Neural crest cell (in vitro differentiated cells): Measurements from ENCODE around the gene LUZP2. TPM values are rescaled to one million over a fixed set of nuclear protein-coding genes. Genes with fewer than 3 reads are reported as not detected.

Experiments used
- DNase-seq: peaks from one replicate; pipeline ENCODE4 v3.0.0; 2021; ENCODE audit warnings: low read depth, mixed read lengths, low spot score
- H3K27ac Mint-ChIP-seq: one replicate; pipeline ENCODE4 v1.8.0; 2021; ENCODE audit warnings: mild to moderate bottlenecking, mixed read lengths; ENCODE audit not compliant: unreplicated experiment
- H3K27me3 Mint-ChIP-seq: 2 replicates; pipeline ENCODE4 v1.8.0; 2021; ENCODE audit warnings: low read depth, mild to moderate bottlenecking, mixed read lengths
- H3K36me3 Mint-ChIP-seq: 2 replicates; pipeline ENCODE4 v1.8.0; 2021; ENCODE audit warnings: low read depth, mild to moderate bottlenecking, mixed read lengths
- H3K4me1 Mint-ChIP-seq: 2 replicates; pipeline ENCODE4 v1.8.0; 2021; ENCODE audit warnings: mixed read lengths
- H3K4me3 Mint-ChIP-seq: one replicate; pipeline ENCODE4 v1.8.0; 2021; ENCODE audit warnings: mild to moderate bottlenecking, mixed read lengths
- H3K9me3 Mint-ChIP-seq: 2 replicates; pipeline ENCODE4 v1.8.0; 2021; ENCODE audit warnings: mixed read lengths
- total RNA-seq: library from RNA; stranded (reverse); gene quantifications from 2 replicates; pipeline ENCODE4 v1.2.1, GENCODE V29; 2021
- TF ChIP-seq, protein P1 (sequence below): fragments of 200-600 bp; sonication (generic); conservative IDR thresholded peaks from 2 replicates; pipeline ENCODE4 v1.5.0; 2021; ENCODE audit warnings: antibody characterized with exemption, mild to moderate bottlenecking

Gene LUZP2
- total RNA-seq, 1 donor from 2014 or later, result 0.28 TPM

DNA sequence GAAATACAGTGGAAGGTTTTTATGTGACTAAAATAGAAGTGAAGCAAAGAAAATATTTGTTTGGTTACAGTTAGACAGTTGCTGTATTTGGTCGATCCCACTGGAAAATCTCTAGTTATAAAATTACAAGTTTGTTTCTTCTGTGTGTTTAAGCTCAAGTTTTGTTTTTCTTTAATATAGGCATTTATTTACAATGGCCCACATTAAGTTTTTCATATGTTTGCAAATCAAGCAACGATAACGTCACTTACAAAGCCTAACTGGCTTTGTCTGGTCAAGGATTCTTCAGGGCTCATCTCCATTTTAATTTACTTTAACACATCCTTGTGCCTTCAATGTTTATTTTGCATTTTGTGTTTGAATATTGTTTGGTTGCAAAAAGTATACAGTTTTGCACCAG, 270.6 kb downstream of the LUZP2 start:
- Mint-ChIP-seq H3K9me3 (no peaks in the 10 kb centered on the region), H3K36me3 (no peaks in the 10 kb centered on the region), H3K27ac (no peak overlapping the region), H3K4me3 (no peak overlapping the region), H3K4me1 (no peaks in the 10 kb centered on the region), H3K27me3 (no peaks in the 10 kb centered on the region)
- TF ChIP-seq, protein P1, sequence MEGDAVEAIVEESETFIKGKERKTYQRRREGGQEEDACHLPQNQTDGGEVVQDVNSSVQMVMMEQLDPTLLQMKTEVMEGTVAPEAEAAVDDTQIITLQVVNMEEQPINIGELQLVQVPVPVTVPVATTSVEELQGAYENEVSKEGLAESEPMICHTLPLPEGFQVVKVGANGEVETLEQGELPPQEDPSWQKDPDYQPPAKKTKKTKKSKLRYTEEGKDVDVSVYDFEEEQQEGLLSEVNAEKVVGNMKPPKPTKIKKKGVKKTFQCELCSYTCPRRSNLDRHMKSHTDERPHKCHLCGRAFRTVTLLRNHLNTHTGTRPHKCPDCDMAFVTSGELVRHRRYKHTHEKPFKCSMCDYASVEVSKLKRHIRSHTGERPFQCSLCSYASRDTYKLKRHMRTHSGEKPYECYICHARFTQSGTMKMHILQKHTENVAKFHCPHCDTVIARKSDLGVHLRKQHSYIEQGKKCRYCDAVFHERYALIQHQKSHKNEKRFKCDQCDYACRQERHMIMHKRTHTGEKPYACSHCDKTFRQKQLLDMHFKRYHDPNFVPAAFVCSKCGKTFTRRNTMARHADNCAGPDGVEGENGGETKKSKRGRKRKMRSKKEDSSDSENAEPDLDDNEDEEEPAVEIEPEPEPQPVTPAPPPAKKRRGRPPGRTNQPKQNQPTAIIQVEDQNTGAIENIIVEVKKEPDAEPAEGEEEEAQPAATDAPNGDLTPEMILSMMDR, result no peak
- DNase-seq, result no peak

DNA sequence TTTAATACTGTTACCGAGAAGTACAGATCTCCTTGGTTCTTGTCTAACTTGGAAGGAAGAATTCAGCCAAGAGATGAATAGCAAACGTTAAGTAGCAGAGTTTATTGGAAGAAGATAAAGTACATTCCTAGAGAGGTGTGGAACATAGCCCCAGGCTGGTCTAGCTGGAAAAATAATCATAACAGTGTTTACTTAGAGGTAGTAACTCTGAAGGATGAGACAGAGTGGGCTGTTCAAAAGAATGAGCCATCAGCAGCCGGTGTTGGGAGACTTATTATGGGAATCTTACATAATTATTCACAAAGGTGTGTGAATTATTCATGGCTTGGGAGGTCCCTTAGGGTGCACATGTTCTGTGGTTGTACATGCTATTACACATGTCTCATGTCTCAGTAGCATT, 276.5 kb downstream of the LUZP2 start:
- TF ChIP-seq, protein P1, result no peak
- Mint-ChIP-seq H3K4me1 (no peaks in the 10 kb centered on the region), H3K4me3 (no peak overlapping the region), H3K9me3 (no peaks in the 10 kb centered on the region), H3K27me3 (no peaks in the 10 kb centered on the region), H3K27ac (no peak overlapping the region), H3K36me3 (no peaks in the 10 kb centered on the region)
- no peak for DNase-seq

DNA sequence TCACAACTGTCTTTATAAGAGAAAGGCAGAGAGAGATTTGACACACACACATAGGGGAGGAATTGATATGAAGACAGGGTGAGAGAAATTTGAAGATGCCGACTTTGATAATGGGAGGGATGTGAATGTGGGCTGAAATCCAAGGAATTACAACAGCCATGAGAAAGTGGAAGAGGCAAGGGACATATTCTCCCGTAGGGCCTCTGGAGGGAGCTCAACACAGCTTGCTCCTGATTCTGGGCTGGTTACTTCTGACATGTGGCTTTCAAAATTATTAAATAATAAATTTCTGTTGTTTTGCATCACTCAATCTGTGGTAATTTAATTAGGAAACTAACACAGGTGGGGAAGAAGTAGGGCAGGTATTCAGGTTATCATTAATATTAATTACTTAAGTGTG, 282.9 kb downstream of the LUZP2 start:
- no peaks in the 10 kb centered on the region for H3K9me3 Mint-ChIP-seq
- no peak for DNase-seq
- H3K36me3 Mint-ChIP-seq, result no peaks in the 10 kb centered on the region
- no peaks in the 10 kb centered on the region for H3K4me1 Mint-ChIP-seq
- no peaks in the 10 kb centered on the region for H3K27me3 Mint-ChIP-seq
- no peak overlapping the region for H3K27ac Mint-ChIP-seq
- no peak overlapping the region for H3K4me3 Mint-ChIP-seq
- TF ChIP-seq, protein P1, result no peak

DNA sequence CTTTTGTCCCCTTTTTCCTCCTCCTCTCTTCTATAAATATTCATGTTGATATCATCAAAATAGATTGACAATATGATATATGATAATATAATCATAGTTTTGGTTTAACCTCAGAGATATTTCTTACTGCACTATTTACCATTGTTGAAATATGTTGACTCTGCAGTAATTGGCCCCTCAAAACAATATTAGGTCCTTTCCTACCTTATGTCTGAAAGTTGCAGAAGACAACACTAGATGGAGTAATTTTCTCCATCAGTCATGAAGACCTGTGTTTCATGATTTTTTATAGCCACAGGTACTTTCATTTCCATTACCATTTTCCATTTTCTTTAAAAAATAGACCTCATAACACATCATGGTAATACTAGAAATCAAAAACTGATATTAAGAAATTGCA, 284.4 kb downstream of the LUZP2 start:
- H3K36me3 Mint-ChIP-seq, result no peaks in the 10 kb centered on the region
- TF ChIP-seq, protein P1, result no peak
- no peak for DNase-seq
- no peaks in the 10 kb centered on the region for H3K27me3 Mint-ChIP-seq
- H3K4me1 Mint-ChIP-seq, result no peaks in the 10 kb centered on the region
- no peak overlapping the region for H3K4me3 Mint-ChIP-seq
- H3K27ac Mint-ChIP-seq, result no peak overlapping the region
- no peaks in the 10 kb centered on the region for H3K9me3 Mint-ChIP-seq

DNA sequence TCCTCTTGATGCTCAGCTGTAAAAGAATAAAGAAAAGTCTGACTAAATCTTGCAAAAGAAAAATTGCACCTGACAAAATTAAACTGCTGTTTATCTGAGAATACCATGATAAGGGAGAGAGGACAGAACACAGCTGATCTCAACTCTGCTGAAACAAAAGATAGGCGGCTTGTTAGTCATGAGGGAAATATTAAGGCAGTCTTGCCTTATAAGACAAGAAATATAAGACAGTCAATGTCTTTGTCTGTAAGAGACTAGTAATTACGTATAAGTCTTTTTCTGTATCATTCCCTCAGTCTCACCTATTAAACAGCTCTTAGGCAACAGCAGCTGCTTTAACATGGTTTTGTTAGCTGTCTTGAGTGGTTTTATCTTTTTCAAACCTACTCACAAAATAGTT, 296.6 kb downstream of the LUZP2 start:
- Mint-ChIP-seq H3K27me3 (no peaks in the 10 kb centered on the region), H3K9me3 (no peaks in the 10 kb centered on the region), H3K36me3 (no peaks in the 10 kb centered on the region), H3K27ac (no peak overlapping the region), H3K4me1 (peaks cover 5% of the 10 kb centered on the region), H3K4me3 (no peak overlapping the region)
- TF ChIP-seq, protein P1, result no peak
- DNase-seq, result no peak

DNA sequence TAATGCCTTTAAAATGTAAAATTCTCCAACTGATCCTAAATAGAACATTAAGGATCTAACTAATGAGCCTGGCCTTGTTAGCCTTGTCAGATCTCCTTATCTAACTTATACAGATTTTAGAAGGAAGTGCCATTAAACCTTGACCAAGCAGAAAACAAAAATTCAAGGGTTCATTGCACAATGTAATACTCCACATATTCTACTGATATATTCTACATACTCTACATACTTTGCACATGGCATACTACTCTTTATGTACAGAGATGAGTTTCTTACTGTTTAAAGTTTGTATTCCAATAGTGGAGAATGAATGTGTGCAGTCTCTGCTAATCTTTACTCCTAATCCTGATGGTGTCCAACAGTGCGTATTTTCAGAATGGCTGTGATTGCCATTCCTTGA, 297.2 kb downstream of the LUZP2 start:
- no peaks in the 10 kb centered on the region for H3K9me3 Mint-ChIP-seq

More for the DNA sequence above, 297.2 kb downstream of the LUZP2 start:
- peaks cover 1% of the 10 kb centered on the region for H3K4me1 Mint-ChIP-seq
- H3K27ac Mint-ChIP-seq, result no peak overlapping the region
- DNase-seq, result no peak
- H3K27me3 Mint-ChIP-seq, result no peaks in the 10 kb centered on the region
- TF ChIP-seq, protein P1, result no peak
- H3K36me3 Mint-ChIP-seq, result no peaks in the 10 kb centered on the region
- H3K4me3 Mint-ChIP-seq, result no peak overlapping the region
